NCI-H2196 (cell line): ENCODE results near the gene POLR1D.
"Not testable (repeated sequence)": the region's sequence is repeated elsewhere in the genome, so short reads cannot be mapped to it uniquely, and the experiment has no call there.

ENCODE experiments used
- DNase-seq: peaks from one replicate; lab custom pipeline; 2025; ENCODE audit not compliant: unreplicated experiment; lab: John Stamatoyannopoulos, UW

The POLR1D gene

DNA sequence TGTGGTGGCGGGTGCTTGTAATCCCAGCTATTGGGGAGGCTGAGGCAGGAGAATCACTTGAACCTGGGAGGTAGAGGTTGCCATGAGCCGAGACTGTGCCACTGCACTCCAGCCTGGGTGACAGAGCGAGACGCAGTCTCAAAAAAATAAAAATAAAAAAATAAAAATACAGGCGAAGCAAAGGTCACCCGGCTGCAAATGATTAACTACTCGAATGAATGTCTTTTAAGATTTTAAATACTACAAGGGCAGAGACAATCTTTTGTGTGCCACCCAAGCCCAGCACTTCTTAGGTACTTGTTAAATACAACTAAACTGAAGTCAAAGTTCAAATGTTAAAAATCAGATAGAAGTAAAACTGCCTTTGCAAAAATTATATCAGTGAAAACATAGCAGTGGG is 8.1 kb upstream of the POLR1D start:
- DNase-seq, result no peak

DNA sequence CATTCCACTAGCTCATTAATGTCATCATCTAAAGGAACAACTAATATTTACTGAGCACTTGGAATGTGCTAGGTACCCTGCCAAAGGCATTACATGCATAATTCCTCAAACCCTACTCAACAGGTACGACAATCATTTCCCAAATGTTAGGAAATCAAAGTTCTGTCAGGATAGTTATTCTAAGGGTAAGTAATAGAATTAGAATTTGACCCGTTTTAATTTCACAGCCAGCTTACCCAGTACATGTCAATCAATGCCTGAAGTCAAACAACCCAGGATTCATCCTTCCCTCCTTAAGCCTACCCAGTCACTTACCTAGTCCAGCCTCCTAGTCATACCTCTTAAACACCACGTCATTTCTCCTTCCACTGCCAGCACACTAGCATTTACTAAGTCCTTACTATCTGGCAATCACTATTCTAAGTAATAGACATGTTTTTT is 3.8 kb upstream of the POLR1D start:
- no peak for DNase-seq

DNA sequence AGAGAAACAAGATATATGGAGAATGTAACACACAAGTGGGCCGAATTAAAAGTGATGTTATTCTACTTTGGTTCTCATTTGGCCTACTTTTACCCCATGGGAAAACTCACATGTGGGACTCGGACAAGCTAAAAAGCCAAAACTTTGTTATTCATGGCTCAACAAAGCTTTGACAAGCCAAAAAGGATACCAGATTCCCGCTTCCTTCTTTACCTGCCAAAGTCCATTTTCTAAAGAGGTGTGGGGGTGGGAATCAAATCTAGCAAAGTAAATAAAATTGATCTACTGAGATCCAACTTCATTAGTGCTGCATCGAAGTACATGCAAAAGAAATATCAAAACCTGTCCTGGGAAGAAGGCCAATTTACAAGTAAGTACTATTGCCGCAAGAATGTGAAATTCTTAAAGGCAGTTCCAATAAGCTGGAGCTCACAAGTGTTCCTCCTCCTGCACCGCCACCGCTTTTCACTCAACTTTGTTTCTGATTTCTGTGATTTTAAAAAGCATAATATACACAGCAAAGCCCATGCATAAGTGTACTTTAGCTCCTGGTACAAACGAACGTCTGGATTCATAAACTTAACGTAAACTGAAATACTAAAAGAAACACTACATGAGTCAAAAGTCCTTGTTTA is 2.5 kb upstream of the POLR1D start:
- no peak for DNase-seq

DNA sequence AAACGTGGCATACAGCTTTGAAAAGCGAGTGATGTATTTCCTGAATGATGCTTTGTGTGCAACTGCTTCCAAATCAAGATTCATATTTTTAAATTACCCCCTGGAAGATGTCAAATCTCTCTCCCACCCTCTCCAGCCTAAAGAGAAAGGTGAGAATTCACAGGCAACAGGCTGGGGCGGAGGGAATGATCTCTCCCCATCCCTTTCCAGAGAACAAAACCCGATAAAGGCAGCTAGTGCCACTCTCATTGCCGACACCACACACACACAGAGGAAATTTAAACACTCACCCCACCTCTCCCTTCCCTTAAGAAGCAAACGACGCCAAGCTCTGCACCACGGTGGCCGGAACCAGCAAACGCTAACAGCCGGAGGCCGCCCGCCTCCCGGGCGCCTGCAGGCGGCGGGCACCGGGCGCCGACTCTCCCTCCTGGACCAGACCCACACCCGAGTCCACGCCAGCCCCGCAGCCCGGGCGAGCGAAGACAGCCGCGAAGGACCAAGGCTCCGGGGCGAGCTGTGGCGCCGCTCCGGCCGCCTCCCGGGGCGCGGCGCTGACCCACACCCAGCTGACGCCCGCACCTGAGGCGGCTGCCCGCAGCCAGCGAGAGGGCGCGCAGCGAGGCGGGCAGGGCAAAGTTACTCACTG is 1.8 kb upstream of the POLR1D start:
- DNase-seq, result no peak

DNA sequence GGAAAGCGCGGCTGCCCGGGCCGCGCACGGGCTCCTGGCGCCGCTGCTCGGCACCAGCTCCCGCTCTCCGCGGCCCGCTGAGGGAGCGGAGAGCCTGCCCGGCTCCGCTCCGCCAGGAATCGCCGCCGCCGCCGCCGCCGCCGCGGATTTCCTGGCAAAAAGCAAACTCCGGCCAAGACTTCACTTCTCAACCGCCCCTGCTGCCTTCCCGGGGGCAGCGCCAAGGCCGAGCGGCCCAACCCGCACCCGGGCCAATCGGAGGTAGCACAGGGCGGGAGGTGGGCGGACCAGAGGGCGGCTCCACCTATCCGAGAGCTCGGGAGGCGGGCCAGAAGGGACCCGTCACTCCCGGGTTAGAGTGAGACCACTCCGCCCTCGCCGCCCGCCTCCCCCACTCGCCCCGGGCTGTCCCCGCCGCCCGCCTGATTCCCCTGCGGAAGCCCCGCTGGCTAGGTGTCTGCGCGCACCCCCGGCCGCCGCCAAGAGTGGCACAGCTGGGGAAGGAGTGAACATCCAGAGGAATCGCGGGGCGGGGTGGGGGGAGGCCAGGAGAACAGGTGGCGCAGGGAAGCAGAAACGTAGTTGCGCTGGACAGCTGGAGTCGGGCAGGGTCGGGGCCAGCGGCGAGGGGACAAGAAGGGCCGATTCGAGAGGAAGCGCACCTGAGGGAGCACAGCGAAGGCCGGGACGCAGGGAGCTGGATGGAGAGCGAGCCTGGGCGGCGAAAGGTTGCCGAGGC is 1.1 kb upstream of the POLR1D start, which contains the start of gene LNX2:
TSS of gene LNX2 (minus strand) at position 153 of the 739 bp plus-strand sequence. CDS start 38,826 bp downstream, outside the sequence.
- peak; percentile 88 for DNase-seq

DNA sequence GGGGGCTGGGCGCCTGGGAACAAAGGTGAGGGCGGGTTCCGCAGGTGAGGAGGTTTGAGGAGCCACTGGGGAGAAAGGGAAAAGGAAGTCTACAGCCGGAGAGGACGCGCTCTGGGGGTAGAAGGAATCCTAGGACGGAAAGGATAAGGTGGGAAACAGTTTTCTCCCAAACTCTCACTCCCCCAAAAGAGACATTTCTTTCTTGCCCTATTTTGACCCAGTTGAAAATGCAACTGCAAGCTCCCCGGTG is 651 bp upstream of the POLR1D start:
- DNase-seq, result no peak

DNA sequence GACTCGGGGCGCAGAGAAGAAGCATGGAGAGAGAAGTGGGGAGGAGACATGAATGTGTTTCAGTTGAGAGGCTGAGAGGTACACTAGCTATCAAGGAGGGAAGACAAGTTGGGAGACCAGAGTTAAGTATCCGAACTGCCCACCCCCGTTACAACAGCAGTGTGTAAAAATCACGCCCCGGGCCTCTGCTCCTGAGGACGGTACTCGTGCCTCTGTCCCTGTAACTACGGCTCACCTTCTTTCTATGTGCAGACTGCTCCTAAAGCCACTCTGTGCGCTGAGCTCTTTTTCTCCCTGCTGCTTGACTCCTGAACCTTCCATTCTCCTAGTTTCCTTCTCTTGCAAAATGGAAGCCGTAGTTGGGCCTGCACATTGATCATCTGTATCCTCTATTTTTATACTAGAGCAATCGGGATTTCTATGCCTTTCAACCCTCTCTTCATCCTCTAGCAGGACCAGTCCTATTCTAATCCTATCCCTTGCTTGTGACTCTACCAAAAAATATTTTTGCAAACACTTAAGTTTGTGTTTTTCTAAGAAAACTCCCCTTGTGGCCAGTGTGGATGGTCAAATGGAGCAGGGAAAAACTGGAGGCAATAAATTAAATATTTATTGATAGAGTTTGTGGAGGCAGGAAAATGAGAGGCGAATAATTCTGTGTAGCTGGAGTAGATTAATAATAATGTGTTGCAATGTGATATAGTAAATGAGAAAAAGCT is 569 bp downstream of the POLR1D start:
- no peak for DNase-seq

DNA sequence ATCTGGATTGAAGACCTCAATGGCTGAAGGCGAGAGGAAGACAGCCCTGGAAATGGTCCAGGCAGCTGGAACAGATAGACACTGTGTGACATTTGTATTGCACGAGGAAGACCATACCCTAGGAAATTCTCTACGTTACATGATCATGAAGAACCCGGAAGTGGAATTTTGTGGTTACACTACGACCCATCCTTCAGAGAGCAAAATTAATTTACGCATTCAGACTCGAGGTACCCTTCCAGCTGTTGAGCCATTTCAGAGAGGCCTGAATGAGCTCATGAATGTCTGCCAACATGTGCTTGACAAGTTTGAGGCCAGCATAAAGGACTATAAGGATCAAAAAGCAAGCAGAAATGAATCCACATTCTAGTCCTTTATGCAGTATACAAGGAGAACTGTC is 1.2 kb downstream of the POLR1D start:
- DNase-seq, result no peak

DNA sequence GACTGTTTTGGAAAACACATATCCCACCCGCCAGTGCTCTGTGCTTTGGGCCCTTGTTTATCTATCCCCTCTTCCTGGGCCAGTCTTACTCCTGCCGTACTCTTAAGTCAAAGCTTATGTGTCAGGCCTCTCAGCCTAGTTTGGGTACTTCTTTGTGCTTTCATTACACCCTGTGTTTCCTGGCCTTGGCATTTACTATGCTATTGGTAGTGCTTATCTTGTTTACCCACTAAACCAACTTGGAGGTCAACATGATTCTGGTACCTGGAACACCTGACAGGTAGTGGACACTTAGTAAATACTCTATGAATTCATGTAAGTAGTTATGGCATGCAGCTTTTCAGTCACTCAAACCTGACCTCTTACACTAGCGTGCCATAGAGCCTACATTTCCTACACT is 2.4 kb downstream of the POLR1D start:
- no peak for DNase-seq

DNA sequence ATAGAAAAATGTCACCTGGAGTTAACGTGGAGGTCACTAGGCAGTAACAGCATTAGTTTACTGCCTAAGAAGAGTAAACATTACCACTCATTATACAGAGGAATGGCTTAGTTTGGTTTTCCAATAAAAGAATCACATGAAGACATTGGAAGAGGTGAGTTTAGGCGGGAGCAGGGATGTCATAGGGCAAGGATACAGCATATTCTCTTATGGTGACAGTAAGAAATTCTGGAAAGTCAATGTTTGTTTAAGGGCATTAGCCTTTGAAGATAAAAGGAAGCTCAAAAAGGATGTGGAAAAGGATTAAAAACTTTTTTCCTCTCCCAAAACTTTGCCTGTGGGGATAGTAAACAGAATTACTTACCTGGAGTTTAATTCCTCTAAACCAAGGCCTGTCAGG is 4.1 kb downstream of the POLR1D start:
- no peak for DNase-seq

DNA sequence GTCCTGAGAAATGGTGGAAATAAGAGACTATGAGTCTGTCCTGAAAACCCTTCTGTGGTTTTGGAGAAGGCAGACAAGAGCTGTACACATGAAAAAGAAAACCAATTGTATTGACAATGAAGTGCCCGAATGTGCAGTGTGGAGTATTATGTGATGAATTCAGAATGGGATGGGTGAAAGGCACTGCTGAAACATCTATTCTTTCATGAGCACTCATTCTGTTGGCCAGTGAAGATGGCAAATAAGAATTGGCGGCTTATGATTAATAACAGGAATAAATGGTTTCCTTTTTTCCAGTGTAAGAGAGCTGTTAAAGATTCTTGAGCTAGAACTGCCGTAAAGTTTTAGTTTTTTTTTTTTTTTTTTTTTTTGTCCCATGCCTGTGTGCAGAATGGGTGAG is 5.7 kb downstream of the POLR1D start:
- no peak for DNase-seq

DNA sequence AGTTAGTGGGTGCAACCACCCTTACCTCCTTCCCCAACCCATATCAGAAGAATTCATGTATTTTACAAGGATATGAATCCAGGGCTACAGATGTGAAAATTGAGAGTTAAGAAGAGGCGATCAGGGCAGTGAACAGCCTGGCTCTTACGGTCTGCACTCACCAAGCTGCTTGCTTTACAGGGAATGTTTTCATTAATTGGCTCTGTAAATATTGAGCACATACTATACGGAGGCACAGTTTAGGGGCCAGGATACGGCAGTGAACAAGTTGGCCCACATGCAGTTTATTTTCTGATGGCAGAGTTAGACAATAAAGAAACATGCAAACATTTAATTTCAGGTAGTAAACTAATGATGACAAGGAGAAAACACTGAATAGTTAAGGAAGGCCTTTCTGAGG is 6.4 kb downstream of the POLR1D start:
- DNase-seq, result no peak

DNA sequence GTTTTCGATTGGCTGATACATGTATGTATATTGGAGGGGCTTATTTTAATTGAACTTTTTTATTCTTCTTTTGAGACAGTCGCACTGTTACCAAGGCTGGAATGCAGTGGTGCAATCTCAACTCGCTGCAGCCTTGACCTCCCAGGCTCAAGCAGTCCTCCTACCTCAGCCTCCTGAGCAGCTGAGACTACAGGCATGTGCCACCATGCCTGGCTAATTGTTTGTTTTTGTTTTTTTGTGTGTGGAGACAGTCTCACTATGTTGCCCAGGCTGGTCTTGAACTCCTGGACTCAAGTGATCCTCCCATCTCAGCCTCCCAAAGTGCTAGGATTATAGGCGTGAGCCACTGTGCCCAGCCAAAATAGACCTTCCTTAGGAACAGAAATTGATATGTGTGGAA is 7.1 kb downstream of the POLR1D start:
- DNase-seq, result not testable (repeated sequence)

DNA sequence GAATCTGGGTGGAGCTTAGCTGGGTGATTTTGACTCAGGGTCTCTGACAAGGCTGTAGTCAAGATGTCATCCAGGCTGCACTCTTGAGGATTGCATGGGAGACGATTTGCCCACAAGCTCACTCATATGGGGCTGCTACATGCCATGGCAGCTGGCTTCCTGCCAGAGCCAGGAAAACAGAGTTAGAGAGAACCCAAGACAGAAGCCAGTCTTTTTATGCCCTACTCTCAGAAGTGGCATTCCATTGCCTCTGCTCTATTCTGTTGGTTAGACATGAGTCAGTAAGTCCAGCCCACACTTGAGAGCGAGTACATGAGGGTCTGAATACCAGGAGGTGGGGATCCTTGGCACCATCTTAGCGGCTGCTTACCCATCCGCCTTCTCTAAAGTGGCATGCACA is 9.5 kb downstream of the POLR1D start:
- DNase-seq, result no peak

DNA sequence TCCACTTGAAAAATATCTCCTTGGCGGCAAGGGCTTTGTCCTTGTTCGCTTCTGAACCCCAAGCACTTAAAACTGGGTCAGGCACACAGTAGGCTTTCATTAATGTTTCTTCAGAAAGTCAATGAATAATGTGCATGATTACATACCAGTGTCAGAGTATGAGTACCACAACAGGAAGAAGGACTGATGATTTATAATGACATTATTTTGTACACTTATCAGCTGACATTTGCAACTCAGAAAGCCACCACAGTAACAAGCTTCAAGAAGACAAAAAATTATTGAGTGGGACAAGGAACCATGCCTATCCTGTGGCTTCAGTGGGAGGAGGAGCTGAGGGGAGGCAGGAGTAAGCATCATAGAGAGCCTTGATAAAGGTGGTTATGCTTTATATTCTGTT is 10.0 kb downstream of the POLR1D start:
- no peak for DNase-seq

DNA sequence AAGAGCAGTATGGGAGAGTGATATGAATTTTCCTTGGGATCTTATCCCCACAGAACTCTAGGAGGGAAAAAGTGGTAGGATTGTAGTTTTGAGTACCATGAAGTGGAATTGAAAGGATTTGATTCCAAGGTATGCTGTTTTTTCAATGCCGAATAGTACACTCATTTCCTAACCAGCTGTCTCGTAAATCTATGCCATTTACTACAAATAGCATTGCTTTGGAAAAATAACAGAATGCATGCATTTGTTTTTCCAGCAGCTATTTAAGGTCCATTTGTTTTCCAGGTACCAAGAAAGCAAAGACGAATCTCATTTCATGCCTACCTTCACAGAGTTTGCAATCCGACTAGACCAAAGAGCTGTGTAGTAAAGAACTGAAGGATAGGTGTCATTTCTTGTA is 10.5 kb downstream of the POLR1D start:
- no peak for DNase-seq

DNA sequence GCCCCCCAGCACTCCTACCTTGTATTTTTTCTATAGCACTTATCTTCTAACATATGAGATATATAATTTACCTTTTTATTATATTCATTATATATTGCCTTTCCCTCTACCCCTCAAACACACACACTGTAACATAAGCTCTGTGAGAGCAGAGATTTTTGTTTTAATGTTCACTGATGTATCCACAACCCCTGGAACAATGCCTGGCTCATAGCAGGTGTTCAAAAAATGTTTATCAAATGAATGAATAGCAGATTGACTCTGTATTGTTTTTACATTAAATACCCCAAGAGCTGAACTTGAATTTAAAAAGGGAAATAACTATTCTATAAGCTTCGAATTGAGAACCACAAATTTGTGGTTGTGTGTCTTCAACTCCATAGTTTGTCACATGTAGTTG is 11.0 kb downstream of the POLR1D start:
- no peak for DNase-seq

DNA sequence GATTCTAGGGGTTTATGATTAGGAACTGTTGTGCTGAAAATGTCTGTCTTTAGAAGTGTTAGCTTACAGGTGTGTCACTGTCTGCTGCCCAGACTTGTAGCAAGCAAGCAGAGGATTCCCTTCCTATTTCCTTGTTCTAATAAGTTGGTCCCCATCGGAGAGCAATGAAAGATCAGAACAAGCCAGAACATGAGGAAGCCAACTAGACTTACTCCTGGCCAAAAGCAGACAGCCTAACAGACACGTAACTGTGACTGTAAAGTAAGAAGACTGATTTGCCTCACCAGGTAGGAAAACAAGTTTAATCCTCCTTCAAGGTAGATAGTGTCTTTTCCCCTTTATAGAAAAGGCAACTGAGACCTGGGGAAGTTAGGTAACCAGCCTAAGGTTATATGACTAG is 12.5 kb downstream of the POLR1D start:
- DNase-seq, result no peak

DNA sequence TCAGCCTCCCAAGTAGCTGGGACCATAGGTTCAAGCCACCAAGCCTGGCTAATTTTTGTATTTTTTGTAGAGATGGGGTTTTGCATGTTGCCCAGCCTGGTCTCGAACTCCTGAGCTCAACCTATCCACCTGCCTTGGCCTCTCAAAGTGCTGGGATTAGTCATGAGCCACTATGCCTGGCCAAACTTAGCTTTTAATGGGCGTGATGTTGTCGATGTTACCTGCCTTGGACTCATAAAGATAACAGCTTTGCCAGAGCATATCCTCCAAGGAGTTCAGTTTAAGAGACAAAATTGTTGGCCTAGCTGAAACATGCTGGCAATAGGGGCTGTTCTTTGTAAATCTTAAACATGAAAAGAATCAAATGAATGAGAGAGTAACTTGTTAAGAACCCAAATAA is 13.1 kb downstream of the POLR1D start:
- no peak for DNase-seq

DNA sequence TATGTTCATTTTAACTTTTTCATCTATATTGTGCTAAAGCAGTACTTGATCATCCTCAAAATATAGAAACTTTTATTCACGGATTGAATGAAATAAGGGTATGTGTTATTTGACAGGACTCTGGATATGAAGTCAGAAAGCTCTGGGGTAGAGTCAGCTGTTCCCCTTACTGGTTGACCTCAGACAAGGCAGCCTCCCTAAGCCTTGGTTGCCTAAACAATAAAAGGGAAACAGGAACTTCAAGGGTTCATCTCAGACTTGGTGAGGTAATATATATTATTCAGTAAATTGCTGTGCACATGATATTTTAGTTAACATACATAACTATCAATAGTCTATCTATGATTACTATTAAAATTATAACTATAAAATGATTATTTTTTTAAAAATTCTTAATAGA is 13.6 kb downstream of the POLR1D start:
- no peak for DNase-seq

DNA sequence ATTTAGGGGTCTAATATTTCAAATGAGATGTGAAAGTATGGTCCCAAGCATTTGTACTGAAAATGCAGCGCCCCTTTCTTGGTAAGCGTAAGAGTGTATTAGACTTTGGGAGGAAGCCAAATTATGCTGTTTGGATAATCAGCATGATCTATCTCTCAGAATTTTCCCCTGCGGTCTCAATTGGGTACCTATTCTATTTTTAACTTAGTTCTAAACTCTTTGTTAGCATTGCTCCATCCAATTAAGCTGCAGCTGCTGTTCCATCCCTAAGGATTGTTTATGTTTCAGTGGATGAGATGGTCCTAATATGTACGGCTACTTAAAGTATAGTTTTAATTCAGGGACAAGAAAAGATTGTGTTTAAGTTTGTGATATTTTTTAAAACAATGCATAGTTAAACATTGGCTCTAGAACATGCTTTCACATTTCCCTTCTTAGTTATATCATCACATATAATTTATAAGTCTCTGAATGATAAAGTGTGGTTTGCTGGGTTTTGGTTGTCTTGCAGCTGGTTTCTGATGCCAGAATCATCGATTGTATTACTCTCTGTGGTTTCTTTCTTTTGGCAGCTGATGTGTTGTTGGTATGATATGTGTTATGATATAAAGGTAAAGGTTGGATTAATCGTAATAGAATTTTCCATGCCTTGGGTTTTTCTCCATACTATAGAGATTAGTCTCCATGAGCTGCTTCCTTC is 15.0 kb downstream of the POLR1D start:
- DNase-seq, result no peak

DNA sequence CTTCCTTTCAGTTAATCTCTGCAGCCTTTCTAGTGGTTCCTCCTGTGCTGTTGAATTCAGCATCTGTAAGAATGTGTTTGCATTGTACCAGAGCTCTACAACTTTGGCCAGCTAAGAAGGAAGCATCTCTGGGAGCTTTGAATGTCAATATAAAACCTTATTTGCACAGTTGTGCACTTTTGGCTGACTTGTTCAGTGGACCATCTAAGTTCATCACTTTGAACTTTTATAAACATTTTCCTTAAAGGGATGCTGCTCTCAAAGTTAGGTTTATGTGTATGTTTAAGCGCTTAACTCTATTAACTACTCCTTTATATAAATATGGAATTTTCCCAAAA is 15.6 kb downstream of the POLR1D start:
- DNase-seq, result no peak
